HG03060 (cell line): ENCODE data around the gene TLCD2.
A peak's percentile ranks its signal among the peaks of the same experiment; 100 is the strongest.
"Not testable (repeated sequence)": the region's sequence is repeated elsewhere in the genome, so short reads cannot be mapped to it uniquely, and the experiment has no call there.

ENCODE experiments used
- ATAC-seq: cut with Tn5 transposase; IDR thresholded peaks from one replicate; pipeline ENCODE4 v1.9.1; 2021; ENCODE audit warnings: low read depth, moderate number of reproducible peaks; ENCODE audit not compliant: unreplicated experiment

TLCD2 gene

DNA sequence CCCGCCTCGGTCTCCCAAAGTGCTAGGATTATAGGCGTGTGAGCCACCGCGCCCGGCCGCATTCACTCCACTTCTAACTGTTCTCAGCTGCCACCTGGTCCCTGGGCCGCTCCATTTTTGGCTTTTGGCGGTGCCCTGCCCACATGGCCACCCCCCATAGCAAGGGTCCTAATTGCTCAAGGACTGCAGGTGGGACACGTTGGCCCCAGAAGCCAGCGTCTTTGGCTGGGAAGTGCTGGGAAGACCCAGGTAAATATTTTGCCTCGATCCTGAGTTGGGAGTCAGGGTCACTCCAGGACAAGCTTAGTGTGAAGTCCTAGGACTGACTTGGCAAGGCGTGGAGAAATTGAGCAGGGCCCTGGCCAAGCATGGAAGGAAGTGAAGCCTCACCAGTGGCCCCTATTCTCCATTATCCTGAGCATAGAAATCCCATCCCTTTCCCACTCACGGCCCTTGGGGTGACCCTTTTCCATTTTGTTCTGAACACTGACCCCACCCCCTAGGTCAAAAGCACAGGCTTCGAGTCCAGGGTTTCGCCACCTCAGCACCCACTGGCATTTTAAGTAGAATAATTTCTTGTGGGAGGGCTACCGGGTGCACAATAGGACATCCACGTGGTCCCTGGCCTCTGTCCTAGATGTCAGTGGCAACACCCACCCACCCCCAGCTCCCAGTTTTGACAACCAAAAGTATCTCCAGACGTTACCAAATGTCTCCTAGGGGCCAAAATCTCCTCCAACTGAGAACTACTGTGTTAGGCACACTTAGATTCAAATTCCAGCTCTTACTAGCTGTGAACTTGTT is 8.4 kb upstream of the TLCD2 start:
- ATAC-seq: no peak

DNA sequence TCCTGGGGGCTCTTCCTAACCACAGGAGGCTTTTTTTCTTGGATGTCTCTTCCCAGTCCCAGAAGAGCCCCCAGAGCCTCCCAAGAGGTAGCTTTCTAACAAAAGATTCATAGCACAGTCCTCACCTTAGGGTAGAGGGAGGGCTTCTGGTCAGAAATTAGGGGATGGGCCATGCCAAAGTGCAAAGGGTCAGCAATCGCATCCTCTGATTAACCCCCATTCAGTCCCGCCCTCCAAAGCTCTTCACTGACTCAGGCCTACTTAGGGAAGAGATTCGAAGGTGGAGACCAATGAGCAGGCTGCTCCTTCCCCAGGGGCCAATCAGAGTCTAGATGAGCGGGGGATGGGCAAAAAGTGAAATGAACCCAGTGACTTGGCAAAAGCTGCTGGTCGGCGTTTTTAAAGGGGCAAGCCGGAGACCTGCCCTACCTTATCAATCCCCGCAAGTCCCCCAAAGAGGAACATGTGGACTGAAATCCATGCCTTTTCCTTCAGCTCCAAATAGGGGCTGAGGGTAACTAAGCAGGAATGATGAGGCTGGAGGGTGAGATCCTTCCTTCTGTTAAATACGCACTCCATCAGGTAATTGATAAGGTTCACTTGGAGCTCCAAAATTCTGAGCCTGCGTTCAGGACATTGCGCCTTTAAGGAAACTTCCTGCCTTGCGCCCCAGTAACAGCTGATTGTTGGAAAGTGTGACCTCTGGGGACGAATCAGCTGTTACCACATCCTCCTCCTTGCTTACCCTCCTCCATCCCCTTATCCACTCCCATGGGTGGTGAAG is 6.9 kb upstream of the TLCD2 start:
- ATAC-seq: no peak

DNA sequence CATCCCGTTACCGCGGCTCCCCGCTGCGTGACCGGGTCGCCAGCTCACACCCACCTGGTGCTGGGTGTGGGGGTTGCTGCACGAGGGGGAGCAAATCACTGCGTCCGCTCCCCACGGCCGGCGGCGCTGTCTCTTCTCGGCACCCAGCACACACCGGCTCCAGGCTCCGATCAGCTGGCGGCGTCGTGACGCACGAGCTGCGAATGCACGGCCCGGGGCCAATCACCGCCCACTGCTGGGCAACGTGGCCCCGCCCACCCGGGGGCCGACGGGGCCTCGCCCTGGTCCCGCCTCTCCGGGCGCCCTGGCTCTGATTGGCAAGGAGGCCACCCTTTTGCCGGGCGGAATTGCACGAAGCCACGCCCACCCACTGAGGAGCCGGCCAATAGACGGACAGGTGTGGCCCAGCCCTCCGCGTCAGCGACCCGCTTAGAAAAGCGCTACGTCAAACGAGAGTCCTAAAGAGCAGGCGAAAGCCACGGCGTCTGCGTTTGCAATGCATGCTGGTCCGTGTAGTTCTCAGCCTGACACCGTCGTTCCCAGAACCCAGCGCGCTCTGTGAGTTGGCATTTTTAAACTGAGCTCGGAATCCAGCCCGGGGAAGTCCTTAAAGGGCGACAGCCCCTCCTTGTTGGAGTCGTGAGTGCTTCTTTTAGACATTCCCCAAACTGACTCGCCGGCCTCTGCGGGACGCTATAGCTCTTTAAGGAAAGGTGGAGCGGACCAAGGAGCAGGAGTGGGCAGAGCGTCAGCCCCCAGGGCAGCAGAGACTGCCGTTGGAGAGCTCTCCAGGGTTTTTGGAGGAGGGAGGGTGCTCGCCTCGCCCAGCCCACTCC is 6.1 kb upstream of the TLCD2 start:
- peak; percentile 56 for ATAC-seq

DNA sequence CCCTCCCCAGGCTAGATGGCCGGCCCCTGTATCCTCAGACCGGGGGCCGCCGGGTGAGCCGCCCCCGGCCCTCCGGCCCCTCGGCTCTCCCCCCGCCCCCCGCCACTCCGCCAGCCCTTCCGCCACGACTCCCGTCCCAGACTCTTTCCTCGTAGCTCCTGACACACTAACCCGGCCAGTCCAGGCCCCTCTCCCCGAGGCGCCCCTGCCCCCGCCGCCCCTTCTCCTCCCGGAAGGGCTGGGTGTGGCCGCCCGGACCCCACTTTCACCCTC is 5.6 kb upstream of the TLCD2 start:
- ATAC-seq: no peak

DNA sequence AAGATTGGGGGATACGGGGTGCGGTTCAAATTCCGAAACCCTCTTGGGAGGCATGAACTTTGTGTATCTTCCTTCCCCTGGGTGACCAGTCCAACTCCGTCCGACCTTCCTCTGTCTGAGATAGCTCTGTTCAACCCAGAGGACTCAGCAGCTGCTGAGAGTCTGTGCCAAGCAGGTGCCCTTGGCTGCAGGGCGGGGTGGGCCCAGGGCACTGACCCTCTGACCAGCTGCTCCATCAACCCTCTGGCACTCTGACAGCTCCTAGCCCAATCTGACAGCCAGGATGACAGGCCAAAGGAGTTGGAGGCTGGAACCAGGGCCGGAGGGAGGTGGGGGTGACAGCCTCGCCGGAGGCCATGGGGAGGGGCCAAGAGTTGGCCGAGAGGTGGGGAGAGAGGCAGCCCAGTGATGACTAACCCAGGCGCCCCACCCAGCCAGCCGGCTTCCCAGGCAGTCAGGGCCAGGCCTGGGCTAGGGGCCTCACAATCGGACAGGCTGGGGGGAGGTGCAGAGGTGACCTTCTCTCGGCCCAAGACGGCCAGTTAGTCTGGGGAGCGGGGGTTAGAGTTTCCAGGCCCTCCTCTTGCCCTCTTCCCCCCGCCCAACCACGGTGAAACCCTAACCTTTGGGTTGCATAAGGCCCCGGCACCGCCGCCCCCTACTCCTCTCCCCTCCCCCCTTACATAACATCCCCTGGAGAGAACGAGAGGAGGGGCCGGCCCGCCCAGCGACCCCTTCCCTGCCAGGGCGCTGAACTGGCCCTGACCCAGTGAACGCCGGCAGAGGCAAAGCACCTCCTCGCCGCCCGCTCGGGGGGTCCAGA is 5.0 kb upstream of the TLCD2 start:
- ATAC-seq: no peak

DNA sequence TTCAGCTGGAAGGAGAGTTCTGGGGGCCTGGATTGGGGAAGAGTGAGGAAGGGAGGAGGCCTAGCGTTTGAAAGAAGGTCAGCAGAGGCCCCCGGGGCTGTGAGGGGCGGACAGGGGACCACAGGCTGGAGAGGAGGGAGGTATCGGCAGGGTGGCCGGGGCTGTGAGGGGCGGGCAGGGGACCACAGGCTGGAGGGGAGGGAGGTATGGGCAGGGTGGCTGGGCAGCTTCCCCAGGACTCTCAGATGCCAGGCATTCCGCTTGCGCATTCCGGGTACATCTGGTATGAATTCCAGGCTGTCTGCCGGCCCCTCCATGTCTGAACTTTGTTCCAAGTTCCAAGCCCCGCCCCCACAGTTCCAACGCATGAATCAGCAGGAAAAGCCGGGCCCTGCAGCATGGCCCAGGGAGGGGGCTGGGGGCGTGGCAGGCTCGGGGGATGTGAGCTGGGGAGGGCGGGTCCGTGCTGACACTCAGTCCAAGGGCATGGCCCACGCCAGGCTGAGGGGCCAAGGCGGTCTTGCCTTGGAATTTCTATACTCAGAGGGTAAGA is 4.3 kb upstream of the TLCD2 start:
- ATAC-seq: no peak

DNA sequence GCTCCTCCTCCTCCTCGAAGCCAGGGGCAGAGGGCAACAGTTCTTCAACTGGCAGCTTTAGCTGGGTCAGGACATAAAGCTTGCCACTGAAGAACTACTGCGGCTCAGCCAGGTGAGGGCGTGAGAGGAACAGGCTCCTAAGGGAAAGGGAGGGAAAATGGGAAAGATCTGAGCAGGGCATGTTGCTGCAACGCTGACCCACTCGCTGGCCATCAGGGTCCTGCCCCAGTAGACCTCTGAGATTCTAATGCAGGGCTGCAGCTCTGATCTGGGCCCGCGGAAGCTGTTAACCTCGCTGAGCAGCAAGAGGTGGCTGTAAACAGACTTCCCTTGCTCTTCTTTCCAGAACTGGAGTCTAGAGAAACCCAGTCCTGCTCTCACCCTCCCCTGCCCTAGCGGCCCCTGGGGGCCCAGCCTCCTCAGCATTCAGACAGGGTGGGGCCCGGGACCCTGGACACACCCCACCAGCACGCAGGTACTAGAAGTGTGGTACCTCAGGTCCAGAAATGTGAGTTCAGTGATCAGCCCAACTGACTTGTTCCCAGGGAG is 3.8 kb upstream of the TLCD2 start:
- no peak for ATAC-seq

DNA sequence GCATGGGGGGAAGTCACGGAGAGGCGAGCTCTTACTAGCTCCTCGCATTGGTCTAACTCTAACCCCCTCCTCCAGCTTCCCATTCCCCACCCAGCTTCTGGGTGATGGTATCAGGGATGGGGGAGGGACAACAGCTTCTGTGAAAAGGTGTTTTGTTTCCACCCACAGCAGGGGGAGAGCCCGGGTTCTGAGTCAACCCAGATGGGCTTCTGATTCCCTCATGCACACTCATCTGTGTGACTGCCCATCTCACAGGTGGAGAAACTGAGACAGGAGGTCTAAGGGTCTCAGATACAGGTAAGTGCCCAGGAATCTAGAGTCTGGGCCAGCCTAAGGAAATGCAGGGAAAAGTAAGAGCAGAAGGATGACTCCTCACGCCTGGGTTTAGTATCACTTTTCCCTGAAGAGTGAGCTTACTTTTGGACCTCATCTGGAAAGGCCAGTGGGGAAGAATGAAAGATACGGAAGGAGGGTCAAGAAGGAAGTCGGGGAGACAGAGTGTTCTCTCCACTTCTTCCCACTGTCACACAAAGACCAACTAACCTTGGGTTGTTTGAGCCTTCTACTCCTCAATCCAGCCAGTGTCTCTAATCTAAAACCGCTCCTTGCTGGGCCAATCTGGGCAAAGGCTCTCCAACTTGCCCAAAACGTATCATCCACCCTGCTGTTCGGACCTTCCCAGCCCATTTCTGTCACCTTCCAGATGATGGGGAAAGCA is 3.1 kb upstream of the TLCD2 start:
- ATAC-seq: no peak

DNA sequence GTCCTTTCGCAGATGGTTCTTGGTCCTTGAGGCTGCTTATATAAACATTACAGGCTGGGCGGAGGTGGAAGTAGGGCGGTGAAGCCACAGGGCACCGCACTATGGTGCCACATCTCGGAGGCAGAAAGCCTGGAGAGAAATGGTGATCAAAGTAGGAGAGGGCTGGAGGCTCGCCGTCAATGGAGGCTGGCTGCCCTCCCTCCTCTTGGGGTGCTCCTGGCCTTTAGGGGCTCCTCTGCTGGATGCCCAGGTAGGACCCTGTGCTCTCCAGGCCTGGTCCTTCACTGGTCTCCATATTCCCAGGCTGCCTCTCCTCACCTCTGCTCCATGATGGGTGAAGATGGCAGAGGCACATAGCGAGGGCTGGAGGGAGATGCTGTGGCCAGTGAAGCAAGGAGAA is 2.1 kb upstream of the TLCD2 start:
- no peak for ATAC-seq

DNA sequence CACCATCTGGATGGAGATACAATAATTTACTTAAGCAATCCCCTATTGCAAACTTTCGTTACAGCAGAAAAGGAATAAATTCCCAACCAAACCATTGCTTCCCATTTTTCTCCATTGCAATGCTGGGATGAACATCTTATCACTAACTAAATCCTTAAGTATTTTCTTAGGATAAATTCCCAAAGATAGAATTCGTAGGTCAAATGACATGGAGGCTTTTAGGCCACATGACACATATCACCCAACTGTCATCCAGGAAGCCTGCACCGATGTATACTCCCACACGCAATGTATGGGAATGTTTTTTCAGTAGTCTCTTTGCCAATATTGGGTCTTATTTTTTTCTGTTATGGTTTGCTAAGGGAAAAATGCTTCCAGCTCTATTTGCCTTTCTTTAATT is 1.6 kb upstream of the TLCD2 start:
- no peak for ATAC-seq

DNA sequence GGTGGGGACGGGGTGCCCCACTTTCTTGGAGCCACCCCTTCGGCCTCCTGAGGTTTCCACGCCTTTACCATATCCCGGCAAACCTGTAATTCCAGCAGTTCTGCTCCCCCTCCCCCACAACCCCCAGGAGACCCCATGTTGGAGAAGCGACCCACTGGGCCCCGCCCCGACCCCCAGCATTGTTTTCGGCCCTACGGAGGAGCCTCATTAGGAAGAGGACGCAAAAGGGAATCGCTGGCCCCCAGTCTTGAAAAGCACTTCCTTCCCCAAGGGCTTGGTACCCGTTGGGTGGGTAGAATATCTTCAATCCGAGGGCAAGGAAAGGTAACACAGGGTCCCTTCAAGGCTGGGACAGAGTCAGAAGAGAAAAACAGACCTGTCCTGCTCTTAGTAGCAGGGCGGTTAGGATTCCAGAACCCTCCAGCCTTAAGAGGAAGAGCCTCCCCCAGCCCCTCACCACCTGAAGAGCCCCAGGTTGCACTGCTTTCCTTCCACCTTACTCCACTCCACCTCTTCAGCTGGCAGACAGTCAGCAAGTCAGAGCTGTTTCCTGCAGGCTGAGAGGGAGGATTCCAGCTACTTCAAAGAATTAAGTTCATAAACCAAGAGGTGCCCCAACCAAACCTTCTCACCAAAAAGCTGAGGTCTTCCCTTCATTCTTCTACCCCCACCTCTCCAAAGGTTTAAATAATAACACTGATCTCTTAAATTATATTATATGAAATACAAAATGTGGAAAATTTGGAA is 803 bp upstream of the TLCD2 start:
- ATAC-seq: no peak

DNA sequence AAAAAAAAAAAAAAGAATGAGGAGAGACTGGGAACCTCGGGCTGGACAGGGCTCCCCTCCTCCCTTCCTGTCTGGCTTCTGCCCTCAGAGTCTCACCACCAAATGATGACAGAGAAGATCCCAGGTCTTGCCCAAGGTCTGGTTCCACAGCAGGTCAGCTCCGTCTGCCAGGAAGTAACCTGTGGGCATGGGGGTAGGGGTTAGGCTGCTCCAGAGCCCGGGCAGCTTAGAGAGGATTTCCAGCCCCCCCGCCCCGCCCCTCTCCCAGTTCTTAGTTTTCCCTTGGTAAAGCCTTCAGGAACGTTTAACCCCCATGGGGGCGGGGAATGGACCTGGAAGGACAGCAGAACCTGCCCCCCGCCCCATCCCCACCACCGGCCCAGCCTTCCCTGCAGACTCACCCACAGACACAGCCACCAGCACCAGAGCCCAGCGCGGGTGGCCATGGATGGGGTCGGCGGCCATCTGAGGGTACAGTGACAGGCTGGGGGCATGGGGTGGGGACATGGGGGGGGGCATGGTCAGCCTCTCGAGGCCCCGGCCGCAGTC is 700 bp downstream of the TLCD2 start:
- no peak for ATAC-seq

DNA sequence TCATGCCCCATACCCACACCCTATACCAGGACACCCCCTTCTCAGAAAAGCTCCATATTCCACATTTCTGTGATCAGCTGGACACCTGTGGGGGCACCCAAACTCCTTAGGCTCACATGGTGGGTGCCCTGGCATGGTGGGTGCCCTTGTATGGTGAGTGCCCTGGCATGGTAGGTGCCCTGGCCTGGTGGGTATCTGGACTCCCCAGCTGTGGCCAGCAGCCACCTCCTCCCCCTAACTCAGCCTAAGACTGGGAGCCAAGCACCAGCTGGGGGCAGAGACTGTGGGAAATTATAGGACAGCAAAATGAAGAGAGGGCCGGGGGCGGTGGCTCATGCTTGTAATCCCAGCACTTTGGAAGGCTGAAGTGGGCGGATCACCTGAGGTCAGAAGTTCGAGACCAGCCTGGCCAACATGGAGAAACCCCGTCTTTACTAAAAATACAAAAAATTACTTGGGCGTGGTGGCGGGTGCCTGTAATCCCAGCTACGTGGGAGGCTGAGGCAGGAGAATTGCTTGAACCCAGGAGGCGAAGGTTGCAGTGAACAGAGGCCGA is 1.3 kb downstream of the TLCD2 start:
- not testable (repeated sequence) for ATAC-seq

DNA sequence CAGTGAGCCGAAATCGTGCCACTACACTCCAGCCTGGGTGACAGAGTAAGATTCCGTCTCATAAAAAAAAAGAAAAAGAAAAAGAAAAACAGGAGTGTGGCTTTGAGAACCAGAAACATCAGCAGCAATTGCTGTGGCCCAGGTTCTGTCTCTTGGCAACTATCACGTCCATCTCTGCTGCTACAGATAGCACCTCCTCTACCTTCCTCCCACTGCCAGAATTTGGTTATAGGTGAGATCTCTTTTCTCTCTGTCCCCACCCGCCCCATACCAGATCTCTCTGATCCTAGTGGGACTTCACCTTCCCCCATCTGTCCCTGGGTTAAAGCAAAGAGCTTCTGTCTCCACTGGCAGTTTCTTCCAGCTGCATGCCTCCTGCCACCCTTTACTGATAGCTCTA is 3.1 kb downstream of the TLCD2 start:
- no peak for ATAC-seq

DNA sequence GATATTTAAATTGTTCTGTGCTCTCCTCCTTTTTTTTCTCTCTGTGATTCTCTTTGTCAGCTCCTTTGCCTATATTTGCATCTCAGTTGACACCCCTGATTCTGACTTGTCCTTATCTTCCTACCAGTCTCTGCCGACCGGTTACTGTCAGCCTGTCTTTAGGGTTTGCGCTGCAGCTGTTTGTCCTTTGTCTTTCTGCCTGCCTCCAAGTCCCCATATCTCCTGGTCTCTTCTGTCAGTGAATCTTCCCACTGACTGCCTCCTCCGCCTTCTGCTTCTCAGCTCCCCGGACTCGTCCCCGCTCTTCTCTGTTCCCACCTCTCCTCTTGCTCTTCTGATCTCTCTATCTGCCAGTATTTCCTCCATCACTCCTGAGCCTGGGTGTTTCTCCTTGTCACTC is 5.2 kb downstream of the TLCD2 start:
- no peak for ATAC-seq

DNA sequence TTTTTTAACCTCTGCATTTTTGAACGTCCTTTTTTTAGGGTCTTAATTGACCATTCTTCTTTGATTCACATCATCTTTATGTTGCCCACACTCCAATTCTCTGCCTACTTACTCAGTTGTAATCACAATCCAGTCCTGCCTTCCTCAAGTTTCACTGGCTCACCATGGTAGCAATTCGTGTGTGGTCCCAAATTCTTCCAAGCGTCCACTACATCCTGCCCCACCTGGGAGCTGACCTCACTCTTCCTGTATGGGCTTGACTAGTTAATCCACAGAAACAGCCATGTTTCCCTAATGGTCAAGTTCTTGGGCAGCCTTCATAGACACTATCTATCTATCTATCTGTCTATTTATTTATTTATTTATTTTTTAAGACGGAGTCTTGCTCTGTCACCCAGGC is 7.1 kb downstream of the TLCD2 start:
- ATAC-seq: no peak

DNA sequence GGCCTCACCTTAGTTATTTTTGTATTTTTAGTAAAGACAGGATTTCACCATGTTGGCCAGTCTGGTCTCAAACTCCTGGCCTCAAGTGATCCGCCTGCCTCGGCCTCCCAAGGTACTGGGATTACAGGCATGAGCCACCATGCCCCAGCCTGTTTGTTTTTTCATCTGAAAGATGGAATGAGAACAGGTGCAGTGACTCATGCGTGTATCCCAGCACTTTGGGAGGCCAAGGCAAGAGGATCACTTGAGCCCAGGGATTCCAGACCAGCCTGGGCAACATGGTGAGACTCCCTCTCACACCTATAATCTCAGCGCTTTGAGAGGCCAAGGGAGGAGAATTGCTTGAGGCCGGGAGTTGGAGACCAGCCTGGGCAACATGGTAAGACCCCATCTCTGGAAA is 10.3 kb downstream of the TLCD2 start:
- not testable (repeated sequence) for ATAC-seq

DNA sequence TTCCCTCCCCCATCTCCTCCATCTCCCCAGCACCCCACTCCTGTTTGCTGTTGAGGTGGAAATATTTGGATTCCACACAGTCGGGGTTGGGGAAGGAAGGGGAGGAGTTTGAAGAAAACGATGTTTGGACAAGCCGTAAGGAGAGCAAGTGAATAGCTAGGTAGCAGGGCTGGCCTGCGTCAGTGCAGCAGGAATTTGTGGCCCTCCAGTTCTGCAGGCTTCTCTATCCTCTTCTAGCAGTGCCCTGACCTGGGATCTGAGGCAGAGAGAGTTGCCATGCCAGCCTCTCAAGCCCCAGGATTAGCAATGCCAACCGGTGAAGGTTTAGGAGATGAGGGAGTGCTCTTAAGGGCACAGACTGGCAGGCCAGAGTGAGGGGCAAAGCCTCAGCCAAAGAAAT is 12.5 kb downstream of the TLCD2 start:
- ATAC-seq: no peak
